Body of pancreas (tissue), 4 donors: ENCODE results near the gene WDR37.

Experiments used
- CTCF ChIP-seq, 7 experiments: fragments of 450-650 bp in 4 of 7; fragments of 200-600 bp in 3 of 7; sonication (generic) in 3 of 7; IDR thresholded peaks; one replicate each; pipeline ENCODE4 v1.5.1; 2016 to 2019; ENCODE audit warnings: antibody characterized with exemption in 7 of 7
- POLR2A ChIP-seq, 3 donors: fragments of 450-650 bp; IDR thresholded peaks; one replicate each; pipeline ENCODE4 v1.6.1; 2016; ENCODE audit warnings: antibody characterized with exemption in 3 of 3, mild to moderate bottlenecking in 2 of 3

- TF ChIP-seq POLR2A (IDR thresholded peaks at IDR 0.05) (no peak), CTCF (IDR thresholded peaks at IDR 0.05) (no peak)
Measured at GRCh38 chr10:1166101-1166827, 110.1 kb downstream of the WDR37 start.
